HTR-8/SVneo (cell line): ENCODE data around the gene SLC24A4.

Experiments used
- DNase-seq: peaks from one replicate; pipeline ENCODE4 v3.0.0; 2011; ENCODE audit warnings: low spot score, mixed read lengths; ENCODE audit not compliant: insufficient read length
- FAIRE-seq: peaks from 2 replicates; lab custom pipeline; 2011; peaks lifted over from hg19 to GRCh38; lab: Jason Lieb, UNC

Gene SLC24A4

GRCh38 chr14:92451755-92452154, 128.8 kb downstream of the SLC24A4 start:
- no peak for FAIRE-seq
- DNase-seq, result no peak

GRCh38 chr14:92452471-92452870, 129.5 kb downstream of the SLC24A4 start:
- DNase-seq (no peak), FAIRE-seq (no peak)

DNA sequence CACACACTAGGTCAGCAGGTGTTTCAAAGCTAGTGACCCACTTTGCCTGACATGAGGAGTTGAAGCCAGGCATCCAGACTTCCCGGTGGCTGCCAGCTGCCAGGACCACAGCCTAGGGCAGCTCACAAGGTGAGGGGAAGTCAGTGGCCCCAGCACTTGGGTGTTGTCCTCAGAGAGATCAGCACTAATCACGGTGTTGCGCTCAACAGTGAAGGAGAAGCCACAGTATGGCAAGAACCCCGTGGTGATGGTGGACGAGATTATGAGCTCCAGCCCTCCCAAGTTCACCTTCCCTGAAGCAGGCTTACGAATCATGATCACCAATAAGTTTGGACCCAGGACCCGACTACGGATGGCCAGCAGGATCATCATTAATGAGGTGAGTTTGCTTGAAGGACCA, 130.7 kb downstream of the SLC24A4 start:
- DNase-seq (no peak), FAIRE-seq (no peak)

- FAIRE-seq, result no peak
These were observed 132.3 kb downstream of the SLC24A4 start for GRCh38 chr14:92455231-92455630.

DNA sequence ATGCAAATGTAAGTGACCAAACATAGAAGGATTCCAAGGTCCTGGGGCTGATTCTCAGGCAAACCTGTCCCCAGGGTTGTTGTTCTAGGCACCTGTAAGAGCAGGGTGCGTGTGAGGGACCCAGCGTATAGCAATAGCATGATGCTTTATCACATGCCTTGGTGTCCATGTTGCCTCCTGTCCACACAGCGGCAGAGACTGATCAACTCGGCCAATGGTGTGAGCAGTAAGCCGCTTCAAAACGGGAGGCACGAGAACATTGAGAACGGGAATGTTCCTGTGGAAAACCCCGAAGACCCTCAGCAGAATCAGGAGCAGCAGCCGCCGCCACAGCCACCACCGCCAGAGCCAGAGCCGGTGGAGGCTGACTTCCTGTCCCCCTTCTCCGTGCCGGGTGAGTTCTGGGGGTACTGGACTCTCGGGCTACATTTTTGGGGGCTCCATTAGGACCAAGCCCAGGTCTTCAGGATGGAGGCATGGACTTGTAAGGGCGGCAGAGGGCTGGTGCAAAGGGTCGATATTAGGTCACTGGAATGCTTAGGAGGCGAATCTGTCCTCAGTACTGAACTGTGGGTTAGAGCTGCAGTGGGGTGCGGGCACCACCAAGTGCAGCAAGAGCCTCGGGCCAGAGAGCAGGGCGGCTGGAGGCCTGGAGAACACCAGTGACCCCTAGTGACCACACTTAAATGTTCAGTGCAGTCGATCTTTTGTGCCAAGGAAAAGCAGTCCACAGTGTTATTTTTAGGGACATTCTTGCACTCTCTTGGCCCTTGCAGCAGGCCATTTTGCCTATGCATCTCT, 133.4 kb downstream of the SLC24A4 start:
- peak; percentile 81 for FAIRE-seq
- peak; percentile 79 for DNase-seq

More at GRCh38 chr14:92455231-92455630, 132.3 kb downstream of the SLC24A4 start:
- DNase-seq, result no peak

DNA sequence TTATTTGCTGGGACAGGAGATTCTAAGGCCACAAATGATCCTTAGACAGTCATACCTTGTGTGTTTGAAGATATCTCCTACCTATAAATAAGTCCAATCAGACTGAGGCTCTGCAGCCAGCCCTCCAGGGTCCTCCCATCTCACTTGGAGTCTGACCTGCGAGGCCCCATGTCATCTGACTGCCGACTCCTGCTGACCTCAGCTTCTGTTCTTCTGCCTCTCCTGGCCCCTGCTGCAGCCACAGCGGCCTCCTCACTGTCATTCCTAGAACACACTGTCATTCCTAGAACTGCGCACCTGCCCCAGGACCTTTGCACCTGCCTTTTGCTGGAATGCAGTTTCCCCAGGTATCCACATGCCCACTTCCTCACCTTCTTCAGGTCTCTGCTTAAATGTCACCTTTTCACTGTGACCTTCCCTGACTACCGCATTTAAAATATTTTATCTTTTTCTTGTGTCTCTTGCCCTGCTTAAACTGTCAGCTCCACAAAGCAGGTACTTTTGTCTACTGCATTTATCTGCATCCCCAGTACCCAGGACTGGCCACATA, 134.1 kb downstream of the SLC24A4 start:
- DNase-seq (no peak), FAIRE-seq (no peak)

DNA sequence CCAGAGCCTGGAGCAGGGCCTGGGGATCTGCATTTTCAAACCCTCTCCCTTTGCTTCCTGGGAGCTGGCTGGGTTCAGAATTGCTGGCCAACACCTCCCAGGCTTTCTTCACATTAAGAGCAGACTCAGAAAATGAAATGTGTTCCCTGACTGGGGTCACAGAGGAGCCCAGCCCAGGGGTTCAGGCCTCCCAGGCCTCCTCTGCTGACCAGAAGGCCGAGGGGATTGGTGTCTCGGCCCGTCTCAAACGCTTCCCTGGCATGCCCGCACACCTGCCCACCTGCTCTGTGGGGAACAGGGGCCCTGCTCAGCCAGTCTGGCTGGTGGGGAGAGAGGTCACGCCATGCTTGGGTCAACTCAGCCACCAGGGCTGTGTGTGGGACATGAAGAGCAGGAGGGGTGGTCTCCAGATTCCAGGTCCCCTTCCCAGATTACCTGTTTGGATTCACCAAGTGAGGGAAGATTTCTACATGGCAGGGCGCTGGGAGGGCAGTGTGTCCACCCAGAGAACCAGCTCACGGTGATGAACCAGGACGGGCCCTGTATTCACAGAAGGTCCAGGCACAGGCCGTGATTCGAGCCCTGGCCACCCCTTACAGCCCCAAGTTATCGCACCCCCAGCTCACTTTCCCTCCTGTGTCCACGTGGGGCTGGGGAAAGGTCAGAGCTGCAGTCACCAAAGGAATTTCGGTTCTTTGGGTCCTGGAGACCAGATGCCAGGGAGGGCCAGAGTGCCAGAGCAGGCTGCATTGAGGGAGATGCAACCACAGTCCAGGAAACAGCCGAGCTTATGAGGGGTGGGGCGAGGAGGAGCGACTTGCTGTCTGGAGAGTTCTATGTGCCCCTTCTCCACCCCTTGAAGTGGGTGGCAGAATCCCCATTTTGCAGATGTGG, 135.4 kb downstream of the SLC24A4 start:
- no peak for DNase-seq
- FAIRE-seq, result no peak

GRCh38 chr14:92459030-92459949, 136.3 kb downstream of the SLC24A4 start:
- FAIRE-seq (no peak), DNase-seq (no peak)

- FAIRE-seq, result no peak
- DNase-seq, result no peak
These were observed 137.0 kb downstream of the SLC24A4 start for GRCh38 chr14:92459950-92460421.

- no peak for DNase-seq
- no peak for FAIRE-seq
These were observed 137.6 kb downstream of the SLC24A4 start for GRCh38 chr14:92460541-92460915.

- DNase-seq (no peak), FAIRE-seq (no peak)
These were observed 138.1 kb downstream of the SLC24A4 start for GRCh38 chr14:92460916-92461579.

GRCh38 chr14:92461891-92462290, 138.9 kb downstream of the SLC24A4 start:
- FAIRE-seq (no peak), DNase-seq (no peak)

DNA sequence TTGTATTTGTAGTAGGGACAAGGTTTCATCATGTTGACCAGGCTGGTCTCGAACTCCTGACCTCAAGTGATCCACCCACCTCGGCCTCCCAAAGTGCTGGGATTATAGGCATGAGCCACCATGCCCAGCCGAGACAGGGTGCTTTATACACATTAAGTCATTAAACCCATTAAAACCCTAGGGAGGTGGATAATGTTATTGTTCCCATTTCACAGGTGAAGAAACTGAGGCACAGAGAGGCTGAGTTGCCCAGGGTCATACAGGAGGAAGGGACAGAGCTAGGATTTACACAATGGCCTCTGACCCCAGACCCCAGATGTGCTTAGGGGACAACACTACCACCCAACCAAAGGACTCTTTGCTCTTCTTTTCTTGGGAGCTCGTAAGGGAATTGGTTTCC, 139.6 kb downstream of the SLC24A4 start:
- DNase-seq, result no peak
- FAIRE-seq, result no peak

- DNase-seq (no peak), FAIRE-seq (no peak)
These were observed 140.2 kb downstream of the SLC24A4 start for GRCh38 chr14:92463141-92463540.

- FAIRE-seq (no peak), DNase-seq (no peak)
These were observed 141.2 kb downstream of the SLC24A4 start for GRCh38 chr14:92464156-92464555.

DNA sequence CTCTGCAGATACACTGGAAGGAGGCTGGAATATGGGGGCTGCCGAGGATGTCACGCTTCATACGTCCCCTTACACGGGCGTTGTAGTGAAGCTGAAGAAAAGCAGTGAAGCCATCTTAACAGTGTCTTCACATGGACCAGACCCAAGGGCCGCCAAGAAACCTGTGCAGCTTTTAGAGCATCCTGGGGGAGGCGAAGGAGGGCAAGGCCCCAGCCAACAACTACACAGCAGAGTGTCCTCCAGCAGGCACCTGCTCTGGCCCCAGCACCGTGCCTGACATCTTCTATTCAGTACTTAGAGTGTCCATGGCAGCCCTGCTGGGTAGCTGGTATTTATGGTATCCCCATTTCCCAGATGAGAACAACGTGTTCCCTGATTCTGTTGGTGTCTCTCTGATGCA, 141.8 kb downstream of the SLC24A4 start:
- no peak for FAIRE-seq

DNA sequence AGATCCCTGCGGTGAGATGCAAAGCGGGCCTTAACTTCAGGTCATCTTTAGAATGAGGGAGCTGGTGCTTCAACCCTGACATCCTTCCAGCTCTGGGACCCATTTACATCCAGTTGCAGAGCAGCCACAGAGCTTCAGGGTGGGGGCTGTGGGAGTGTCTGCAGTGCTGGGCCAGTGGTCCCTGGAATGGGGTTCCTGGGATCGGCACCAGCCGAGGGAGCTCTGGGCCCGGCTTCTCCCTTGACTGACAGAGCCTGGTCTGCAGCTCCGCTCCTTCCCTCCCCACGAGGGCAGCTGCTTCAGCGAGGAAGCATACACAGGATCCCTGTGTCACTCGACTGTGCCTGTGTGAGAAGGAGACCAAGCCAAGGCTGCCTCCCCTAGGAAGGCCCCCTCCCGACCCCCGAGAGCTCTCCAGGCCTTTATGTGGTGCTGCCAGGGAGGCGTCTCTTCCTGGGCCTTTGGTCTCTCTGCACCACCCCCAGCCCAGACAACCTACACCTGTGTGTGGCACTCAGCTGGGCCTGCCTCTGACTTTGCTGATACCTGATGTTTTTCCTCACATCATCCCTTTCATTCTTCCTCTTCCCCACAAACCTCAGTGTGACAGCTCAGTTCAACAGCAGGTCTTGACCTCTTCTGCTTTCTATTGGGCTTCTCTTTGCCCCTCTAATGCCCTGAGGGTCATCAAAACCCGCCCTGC, 142.5 kb downstream of the SLC24A4 start:
- no peak for FAIRE-seq
- no peak for DNase-seq

More for the DNA sequence above, 141.8 kb downstream of the SLC24A4 start:
- DNase-seq, result no peak

DNA sequence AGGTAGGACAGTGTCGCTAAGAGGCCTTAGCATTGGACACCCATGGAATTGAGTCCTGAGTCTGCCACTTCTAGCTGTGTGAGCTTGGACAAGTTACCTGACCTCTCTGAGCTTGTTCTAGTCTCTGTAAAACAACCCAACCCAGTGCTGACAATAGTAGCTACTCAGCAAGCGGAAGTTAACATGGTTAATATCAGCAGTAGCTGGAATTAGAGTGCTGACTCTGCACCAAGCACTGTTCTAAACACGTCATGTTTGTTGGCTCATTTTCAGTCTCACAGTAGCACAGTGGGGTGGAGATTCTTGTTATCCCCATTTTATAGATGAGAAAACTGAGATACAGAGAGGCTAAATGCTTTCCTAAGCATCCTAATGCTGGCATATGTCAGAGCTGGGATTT, 143.1 kb downstream of the SLC24A4 start:
- DNase-seq, result no peak
- FAIRE-seq, result no peak

DNA sequence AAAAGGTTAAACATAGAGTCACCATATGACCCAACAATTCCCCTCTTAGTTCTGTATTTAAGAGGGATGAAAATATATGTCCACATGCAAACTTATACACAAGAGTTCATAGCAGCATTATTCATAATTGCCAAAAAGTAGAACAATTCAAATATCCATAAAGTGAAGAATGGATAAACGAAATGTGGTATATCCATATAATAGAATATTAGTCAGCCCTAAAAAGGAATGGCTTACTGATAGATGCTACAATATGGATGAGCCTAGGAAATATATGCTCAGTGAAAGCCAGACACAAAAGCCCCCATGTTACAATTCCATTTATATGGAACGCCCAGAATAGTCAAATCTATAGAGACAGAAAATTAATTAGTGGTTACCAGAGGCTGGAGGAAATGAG, 146.6 kb downstream of the SLC24A4 start:
- FAIRE-seq (no peak), DNase-seq (no peak)
